Measurements from ENCODE around the gene NRSN2.
A peak's percentile ranks its signal among the peaks of the same experiment; 100 is the strongest.

The NRSN2 gene, protein sequence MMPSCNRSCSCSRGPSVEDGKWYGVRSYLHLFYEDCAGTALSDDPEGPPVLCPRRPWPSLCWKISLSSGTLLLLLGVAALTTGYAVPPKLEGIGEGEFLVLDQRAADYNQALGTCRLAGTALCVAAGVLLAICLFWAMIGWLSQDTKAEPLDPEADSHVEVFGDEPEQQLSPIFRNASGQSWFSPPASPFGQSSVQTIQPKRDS
- 0.17 to 0.58 (median 0.35) reads per million in 3 donors for total RNA-seq

DNA sequence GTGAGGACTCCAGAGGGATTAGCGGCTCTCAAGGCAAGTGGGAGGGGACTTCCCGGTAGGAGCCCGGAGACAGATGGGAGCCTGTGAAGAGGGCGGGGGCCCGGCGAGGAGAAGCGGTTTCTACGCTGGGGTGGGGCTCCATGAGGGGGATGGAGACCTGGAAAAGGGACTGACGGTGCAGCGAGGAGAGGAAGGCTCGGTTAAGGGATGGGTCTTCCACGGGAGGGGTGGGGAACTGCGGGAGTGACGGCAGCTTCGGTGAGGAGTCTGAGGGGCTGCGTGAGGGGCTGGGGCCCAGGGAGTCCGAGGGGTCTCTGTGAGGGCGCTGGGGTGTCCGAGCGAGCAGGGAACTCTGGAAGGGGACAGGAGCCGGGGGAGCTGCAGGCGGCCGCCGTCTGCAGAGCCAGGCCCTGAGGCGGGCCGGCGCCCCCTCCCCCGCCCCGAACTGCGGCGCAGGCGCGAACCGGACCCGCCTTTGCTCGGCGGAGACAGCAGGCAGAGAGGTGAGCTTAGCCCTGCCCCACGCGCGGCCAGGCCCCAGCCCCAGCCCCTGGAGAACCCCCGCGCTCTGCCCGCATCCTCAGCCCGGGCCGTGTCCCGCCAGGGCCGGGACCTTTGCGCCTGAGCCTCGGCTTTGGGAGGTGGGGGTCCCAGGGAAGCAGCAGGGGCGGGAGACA is at the start of gene NRSN2:
Gene NRSN2 (plus strand): TSS at position 472 of the 677 bp plus-strand sequence. CDS start 2,533 bp downstream, outside the sequence.
- Histone ChIP-seq H3K9me3 (ENCODE audit: control insufficient read depth, low read length) (no peaks in the 10 kb centered on the region), H3K4me1 (ENCODE audit: control insufficient read depth, insufficient read depth, low read length, poor library complexity, severe bottlenecking) (peaks cover 19% of the 10 kb centered on the region), H3K4me3 (ENCODE audit: insufficient read depth, low read depth, low read length, poor library complexity, severe bottlenecking) (peak within 1 kb of the TSS; percentile 90), H3K27me3 (replicated peaks; ENCODE audit: control insufficient read depth, insufficient read depth, low read length, poor library complexity, severe bottlenecking) (no peaks in the 10 kb centered on the region), H3K36me3 (ENCODE audit: control insufficient read depth, insufficient read depth, low read length) (no peaks in the 10 kb centered on the region), H3K27ac (ENCODE audit: insufficient read depth, low read length, poor library complexity, severe bottlenecking) (no peak within 1 kb of the TSS)
- no peak for DNase-seq

DNA sequence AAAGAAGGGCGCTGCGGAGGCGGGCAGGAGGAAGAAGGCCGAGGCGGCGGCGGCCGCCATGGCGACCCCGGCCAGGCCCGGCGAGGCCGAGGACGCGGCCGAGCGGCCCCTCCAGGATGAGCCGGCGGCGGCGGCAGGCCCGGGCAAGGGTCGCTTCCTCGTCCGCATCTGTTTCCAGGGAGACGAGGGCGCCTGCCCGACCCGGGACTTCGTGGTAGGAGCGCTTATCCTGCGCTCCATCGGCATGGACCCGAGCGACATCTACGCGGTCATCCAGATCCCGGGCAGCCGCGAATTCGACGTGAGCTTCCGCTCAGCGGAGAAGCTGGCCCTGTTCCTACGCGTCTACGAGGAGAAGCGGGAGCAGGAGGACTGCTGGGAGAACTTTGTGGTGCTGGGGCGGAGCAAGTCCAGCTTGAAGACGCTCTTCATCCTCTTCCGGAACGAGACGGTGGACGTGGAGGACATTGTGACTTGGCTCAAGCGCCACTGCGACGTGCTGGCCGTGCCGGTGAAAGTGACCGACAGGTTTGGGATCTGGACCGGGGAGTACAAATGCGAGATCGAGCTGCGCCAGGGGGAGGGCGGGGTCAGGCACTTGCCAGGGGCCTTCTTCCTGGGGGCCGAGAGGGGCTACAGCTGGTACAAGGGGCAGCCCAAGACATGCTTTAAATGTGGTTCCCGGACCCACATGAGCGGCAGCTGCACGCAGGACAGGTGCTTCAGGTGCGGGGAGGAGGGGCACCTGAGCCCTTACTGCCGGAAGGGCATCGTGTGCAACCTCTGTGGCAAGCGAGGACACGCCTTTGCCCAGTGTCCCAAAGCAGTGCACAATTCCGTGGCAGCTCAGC is 48.8 kb upstream of the NRSN2 start:
- H3K4me3 ChIP-seq (ENCODE audit: insufficient read depth, low read depth, low read length, poor library complexity, severe bottlenecking) = peak overlapping the region; percentile 75
- H3K27ac ChIP-seq (ENCODE audit: insufficient read depth, low read length, poor library complexity, severe bottlenecking) = peak overlapping the region; percentile 85
- H3K27me3 ChIP-seq (replicated peaks; ENCODE audit: control insufficient read depth, insufficient read depth, low read length, poor library complexity, severe bottlenecking) = no peaks in the 10 kb centered on the region
- peak; percentile 6 to 25 (median 12) for DNase-seq
- no peaks in the 10 kb centered on the region for H3K9me3 ChIP-seq (ENCODE audit: control insufficient read depth, low read length)
- no peaks in the 10 kb centered on the region for H3K36me3 ChIP-seq (ENCODE audit: control insufficient read depth, insufficient read depth, low read length)
- peaks cover 29% of the 10 kb centered on the region for H3K4me1 ChIP-seq (ENCODE audit: control insufficient read depth, insufficient read depth, low read length, poor library complexity, severe bottlenecking)

DNA sequence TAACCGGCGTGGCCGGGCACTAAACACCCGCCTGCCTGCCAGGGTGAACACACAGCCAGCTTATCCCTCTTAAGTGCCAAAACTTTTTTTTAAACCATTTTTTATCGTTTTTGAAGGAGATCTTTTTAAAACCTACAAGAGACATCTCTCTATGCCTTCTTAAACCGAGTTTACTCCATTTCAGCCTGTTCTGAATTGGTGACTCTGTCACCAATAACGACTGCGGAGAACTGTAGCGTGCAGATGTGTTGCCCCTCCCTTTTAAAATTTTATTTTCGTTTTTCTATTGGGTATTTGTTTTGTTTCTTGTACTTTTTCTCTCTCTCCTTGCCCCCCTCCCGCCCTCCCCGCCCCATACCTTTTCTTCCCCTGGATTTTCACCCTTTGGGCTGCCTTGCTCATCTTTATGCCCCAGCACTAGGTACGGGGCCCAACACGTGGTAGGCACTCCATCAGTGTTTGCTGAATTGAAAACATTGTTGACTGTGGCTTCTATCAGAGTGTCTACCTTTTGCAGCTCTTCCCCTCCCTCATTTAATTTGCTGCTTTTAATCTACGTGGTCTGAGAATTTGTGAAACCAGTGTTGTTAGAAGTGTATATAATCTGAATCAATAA is 48.0 kb upstream of the NRSN2 start:
- Histone ChIP-seq H3K27ac (ENCODE audit: insufficient read depth, low read length, poor library complexity, severe bottlenecking) (peak overlapping the region; percentile 85), H3K36me3 (ENCODE audit: control insufficient read depth, insufficient read depth, low read length) (no peaks in the 10 kb centered on the region), H3K27me3 (replicated peaks; ENCODE audit: control insufficient read depth, insufficient read depth, low read length, poor library complexity, severe bottlenecking) (no peaks in the 10 kb centered on the region), H3K4me3 (ENCODE audit: insufficient read depth, low read depth, low read length, poor library complexity, severe bottlenecking) (peak overlapping the region; percentile 75), H3K9me3 (ENCODE audit: control insufficient read depth, low read length) (no peaks in the 10 kb centered on the region), H3K4me1 (ENCODE audit: control insufficient read depth, insufficient read depth, low read length, poor library complexity, severe bottlenecking) (peaks cover 29% of the 10 kb centered on the region)
- no peak for DNase-seq

DNA sequence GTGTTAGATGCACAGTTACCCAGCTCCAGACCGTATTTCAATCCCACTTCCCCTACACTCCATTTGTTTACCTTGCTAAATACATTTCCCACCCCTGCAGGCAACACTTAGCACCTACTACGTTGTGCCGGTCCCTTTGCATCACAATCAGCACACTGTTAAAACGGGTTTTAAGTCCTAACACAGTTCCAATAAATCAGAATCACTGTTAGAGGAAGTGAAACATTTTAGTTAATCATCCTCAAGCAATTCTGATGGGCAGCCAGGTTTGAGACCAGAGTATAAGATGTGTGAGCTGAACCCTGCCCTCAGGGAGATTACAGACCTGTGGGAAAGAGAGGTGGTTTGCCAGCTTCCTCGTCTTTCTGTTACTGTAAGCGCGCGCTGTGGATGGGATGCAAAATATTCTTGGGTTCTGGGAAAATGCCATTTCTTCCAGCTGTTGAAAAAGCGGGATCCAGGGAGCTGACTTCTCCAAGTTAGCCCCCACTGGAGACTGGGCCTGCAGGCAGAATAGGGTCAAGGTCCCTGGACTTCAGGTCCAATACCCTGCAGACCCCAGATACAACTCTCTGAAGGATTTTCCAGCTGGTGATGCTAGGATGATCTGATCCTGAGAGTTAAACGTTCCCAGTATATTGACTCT is 46.4 kb upstream of the NRSN2 start:
- Histone ChIP-seq H3K9me3 (ENCODE audit: control insufficient read depth, low read length) (no peaks in the 10 kb centered on the region), H3K4me1 (ENCODE audit: control insufficient read depth, insufficient read depth, low read length, poor library complexity, severe bottlenecking) (peaks cover 29% of the 10 kb centered on the region), H3K4me3 (ENCODE audit: insufficient read depth, low read depth, low read length, poor library complexity, severe bottlenecking) (no peak overlapping the region), H3K27me3 (replicated peaks; ENCODE audit: control insufficient read depth, insufficient read depth, low read length, poor library complexity, severe bottlenecking) (no peaks in the 10 kb centered on the region), H3K36me3 (ENCODE audit: control insufficient read depth, insufficient read depth, low read length) (no peaks in the 10 kb centered on the region), H3K27ac (ENCODE audit: insufficient read depth, low read length, poor library complexity, severe bottlenecking) (no peak overlapping the region)
- no peak for DNase-seq

DNA sequence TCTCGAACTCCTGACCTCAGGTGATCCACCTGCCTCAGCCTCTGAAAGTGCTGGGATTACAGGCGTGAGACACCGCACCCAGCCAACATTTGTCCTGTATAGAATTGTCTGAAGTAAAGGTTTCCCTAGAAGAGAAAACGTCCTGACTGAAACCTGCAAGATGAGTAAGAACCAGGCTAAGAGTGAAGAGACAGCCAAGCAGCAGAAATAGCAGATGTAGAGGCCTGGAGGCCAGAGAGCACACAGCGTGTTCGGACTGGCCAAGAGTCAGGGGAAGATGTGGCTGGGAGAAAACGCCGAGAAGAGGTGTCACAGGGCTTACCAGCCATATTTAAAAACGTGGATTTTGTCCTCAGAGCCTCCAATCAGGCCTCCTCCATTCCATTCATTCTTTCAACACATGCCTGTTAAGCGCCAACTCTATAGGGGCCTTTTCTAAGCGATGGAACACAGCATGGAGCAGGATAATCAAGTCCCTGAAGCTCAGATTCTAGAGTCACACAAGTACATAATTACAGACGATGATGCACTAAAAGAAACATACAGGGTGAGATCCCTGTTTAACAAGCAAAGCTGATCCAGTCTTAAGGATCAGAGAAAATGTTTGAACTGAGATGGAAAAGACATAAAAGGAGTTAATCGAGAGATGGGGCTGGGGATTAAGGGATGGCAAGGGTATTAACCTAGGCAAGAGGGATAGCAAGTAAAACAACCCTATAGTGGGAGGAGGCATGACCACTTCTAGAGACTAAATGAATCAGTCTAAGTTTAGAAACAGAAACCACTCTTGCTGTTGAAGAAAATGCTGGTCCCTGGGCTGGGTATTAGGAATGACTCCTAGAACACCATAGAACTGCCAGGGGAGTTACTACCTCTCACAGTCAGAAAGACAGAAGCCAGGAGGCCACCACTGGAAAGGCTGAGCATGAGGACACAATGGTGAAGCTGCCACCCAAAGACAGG is 44.7 kb upstream of the NRSN2 start:
- Histone ChIP-seq H3K4me3 (ENCODE audit: insufficient read depth, low read depth, low read length, poor library complexity, severe bottlenecking) (no peak overlapping the region), H3K4me1 (ENCODE audit: control insufficient read depth, insufficient read depth, low read length, poor library complexity, severe bottlenecking) (peaks cover 22% of the 10 kb centered on the region), H3K36me3 (ENCODE audit: control insufficient read depth, insufficient read depth, low read length) (no peaks in the 10 kb centered on the region), H3K27me3 (replicated peaks; ENCODE audit: control insufficient read depth, insufficient read depth, low read length, poor library complexity, severe bottlenecking) (no peaks in the 10 kb centered on the region), H3K9me3 (ENCODE audit: control insufficient read depth, low read length) (no peaks in the 10 kb centered on the region), H3K27ac (ENCODE audit: insufficient read depth, low read length, poor library complexity, severe bottlenecking) (no peak overlapping the region)
- DNase-seq = no peak

DNA sequence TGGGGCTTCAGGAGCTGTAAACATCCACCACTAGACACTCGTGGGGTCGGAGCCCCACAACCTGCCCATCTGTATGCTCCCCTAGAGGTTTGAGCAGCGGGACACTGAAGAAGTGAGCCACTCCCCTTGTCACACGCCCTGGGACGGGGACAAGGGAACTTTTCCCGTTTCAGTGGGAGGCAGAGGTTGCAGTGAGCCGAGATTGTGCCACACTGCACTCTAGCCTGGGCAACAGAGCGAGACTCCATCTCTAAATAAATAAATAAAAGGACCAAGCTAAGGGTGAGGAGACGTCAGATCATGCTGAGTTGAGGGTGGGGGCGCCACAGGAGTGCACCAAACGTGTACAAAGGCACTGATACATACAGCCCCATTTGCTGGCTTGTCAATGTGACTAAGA is 41.2 kb upstream of the NRSN2 start:
- no peak for DNase-seq
- Histone ChIP-seq H3K36me3 (ENCODE audit: control insufficient read depth, insufficient read depth, low read length) (no peaks in the 10 kb centered on the region), H3K4me3 (ENCODE audit: insufficient read depth, low read depth, low read length, poor library complexity, severe bottlenecking) (no peak overlapping the region), H3K27me3 (replicated peaks; ENCODE audit: control insufficient read depth, insufficient read depth, low read length, poor library complexity, severe bottlenecking) (no peaks in the 10 kb centered on the region), H3K4me1 (ENCODE audit: control insufficient read depth, insufficient read depth, low read length, poor library complexity, severe bottlenecking) (peaks cover 3% of the 10 kb centered on the region), H3K27ac (ENCODE audit: insufficient read depth, low read length, poor library complexity, severe bottlenecking) (no peak overlapping the region), H3K9me3 (ENCODE audit: control insufficient read depth, low read length) (no peaks in the 10 kb centered on the region)

DNA sequence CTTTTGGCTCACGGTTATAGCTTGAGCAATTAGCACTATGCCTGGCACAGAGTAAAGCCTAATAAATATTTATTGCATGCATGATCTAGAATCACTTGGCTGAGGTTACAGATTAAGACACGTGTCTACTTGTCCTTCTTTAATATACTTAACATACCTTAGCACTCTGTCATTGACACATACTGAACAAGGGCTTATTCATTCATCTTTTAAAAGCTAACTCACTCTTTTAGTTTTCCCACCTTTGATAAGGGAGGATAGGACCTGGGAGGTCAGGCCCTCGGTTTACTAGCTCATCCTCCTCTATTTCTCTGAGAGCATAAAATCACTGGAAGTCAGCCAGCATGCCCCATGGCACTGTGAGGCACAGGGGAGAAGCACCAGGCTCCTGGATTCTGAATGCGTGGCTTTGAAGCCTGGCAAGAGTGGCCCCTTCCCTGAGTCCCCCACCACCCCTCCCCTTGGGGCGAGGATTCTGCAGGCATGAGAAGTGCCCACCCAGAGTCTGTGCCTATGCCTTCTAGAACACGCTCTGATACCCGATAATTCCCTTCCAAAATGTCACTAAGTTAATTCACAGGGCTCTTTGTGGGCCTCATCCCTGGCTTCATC is 38.4 kb upstream of the NRSN2 start:
- Histone ChIP-seq H3K27ac (ENCODE audit: insufficient read depth, low read length, poor library complexity, severe bottlenecking) (no peak overlapping the region), H3K9me3 (ENCODE audit: control insufficient read depth, low read length) (no peaks in the 10 kb centered on the region), H3K4me3 (ENCODE audit: insufficient read depth, low read depth, low read length, poor library complexity, severe bottlenecking) (no peak overlapping the region), H3K36me3 (ENCODE audit: control insufficient read depth, insufficient read depth, low read length) (no peaks in the 10 kb centered on the region), H3K4me1 (ENCODE audit: control insufficient read depth, insufficient read depth, low read length, poor library complexity, severe bottlenecking) (peaks cover 3% of the 10 kb centered on the region), H3K27me3 (replicated peaks; ENCODE audit: control insufficient read depth, insufficient read depth, low read length, poor library complexity, severe bottlenecking) (no peaks in the 10 kb centered on the region)
- no peak for DNase-seq

DNA sequence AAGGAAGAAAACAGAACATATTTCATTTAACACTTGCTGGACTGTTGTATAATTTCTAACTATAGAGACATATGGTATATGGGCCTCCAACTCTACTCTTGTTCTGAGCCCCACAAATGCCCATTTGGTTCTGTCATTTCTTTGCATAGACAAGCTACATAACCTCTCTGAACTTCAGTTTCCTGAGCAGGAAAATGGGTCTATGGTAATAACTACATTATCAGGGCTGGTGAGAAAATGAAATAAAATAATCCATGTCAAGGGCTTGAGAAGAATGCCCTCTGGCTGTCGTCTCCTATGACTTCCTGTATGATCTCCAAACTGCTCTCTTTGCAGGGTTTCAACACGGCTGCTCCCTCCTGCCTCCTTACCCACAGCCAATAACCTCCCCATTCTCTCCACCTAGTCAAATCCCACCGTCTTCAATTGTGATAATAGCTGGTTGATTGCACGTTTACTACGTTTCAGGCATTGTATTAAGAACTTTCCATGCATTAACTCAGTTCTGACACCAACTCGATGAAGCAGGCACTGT is 37.5 kb upstream of the NRSN2 start:
- no peak overlapping the region for H3K4me3 ChIP-seq (ENCODE audit: insufficient read depth, low read depth, low read length, poor library complexity, severe bottlenecking)
- H3K27ac ChIP-seq (ENCODE audit: insufficient read depth, low read length, poor library complexity, severe bottlenecking) = no peak overlapping the region

More for the DNA sequence above, 37.5 kb upstream of the NRSN2 start:
- Histone ChIP-seq H3K36me3 (ENCODE audit: control insufficient read depth, insufficient read depth, low read length) (no peaks in the 10 kb centered on the region), H3K4me1 (ENCODE audit: control insufficient read depth, insufficient read depth, low read length, poor library complexity, severe bottlenecking) (peaks cover 3% of the 10 kb centered on the region), H3K27me3 (replicated peaks; ENCODE audit: control insufficient read depth, insufficient read depth, low read length, poor library complexity, severe bottlenecking) (no peaks in the 10 kb centered on the region), H3K9me3 (ENCODE audit: control insufficient read depth, low read length) (no peaks in the 10 kb centered on the region)
- no peak for DNase-seq

All from effector memory CD4-positive, alpha-beta T cell (primary cell).